Mammary epithelial cell (primary cell): ENCODE results near the gene TMEM39B.
"Not testable (repeated sequence)": the region's sequence is repeated elsewhere in the genome, so short reads cannot be mapped to it uniquely, and the experiment has no call there.

Experiments used
- CTCF ChIP-seq, 2 donors: IDR thresholded peaks in 1 of 2; conservative IDR thresholded peaks in 1 of 2; 2 replicates each; pipeline ENCODE4 v1.5.1; 2011 to 2012; ENCODE audit warnings: inconsistent platforms in 2 of 2, low read length in 2 of 2, mild to moderate bottlenecking in 2 of 2, control low read depth in 1 of 2, low read depth in 1 of 2; ENCODE audit not compliant: insufficient read depth in 1 of 2; ENCODE audit errors: extremely low read depth in 1 of 2
- EZH2 ChIP-seq: IDR thresholded peaks from 2 replicates; pipeline ENCODE4 v1.6.1; 2012; ENCODE audit warnings: low read length, inconsistent platforms, borderline replicate concordance

- TF ChIP-seq EZH2; CTCF (conservative IDR thresholded peaks at IDR 0.05 in 1 of 2, IDR thresholded peaks at IDR 0.05 in 1 of 2; ENCODE audit: extremely low read depth in 1 of 2, insufficient read depth in 1 of 2, low read depth in 1 of 2, low read length in 2 of 2): not testable (repeated sequence)
Observed at GRCh38 chr1:32086381-32086780, 13.6 kb downstream of the TMEM39B start.
